Pulmonary artery endothelial cell (primary cell): Measurements from ENCODE around the gene SLC41A2. TPM values are rescaled to one million over a fixed set of nuclear protein-coding genes. Genes with fewer than 3 reads are reported as not detected.
"Not testable (repeated sequence)": the region's sequence is repeated elsewhere in the genome, so short reads cannot be mapped to it uniquely, and the experiment has no call there.

Experiments used
- DNase-seq: peaks from one replicate; pipeline ENCODE4 v3.0.0-alpha.2; 2011; ENCODE audit warnings: low read depth, low spot score
- total RNA-seq: library from RNA; depleted of rRNA; stranded (reverse); fragments of >200 nt; gene quantifications from 2 replicates; pipeline ENCODE4 v1.2.3, GENCODE V29; 2014

Gene SLC41A2
- total RNA-seq, 1 donor from 2014 or later, result 14.3 TPM

- no peak for DNase-seq
These were observed 6.2 kb upstream of the SLC41A2 start for GRCh38 chr12:104964167-104964855.

- no peak for DNase-seq
These were observed 5.7 kb upstream of the SLC41A2 start for GRCh38 chr12:104963757-104964156.

- DNase-seq, result no peak
These were observed 2.4 kb upstream of the SLC41A2 start for GRCh38 chr12:104960464-104960863.

- no peak for DNase-seq
These were observed 1.3 kb upstream of the SLC41A2 start for GRCh38 chr12:104959335-104959841.

GRCh38 chr12:104958805-104959334 is 780 bp upstream of the SLC41A2 start:
- no peak for DNase-seq

GRCh38 chr12:104957719-104958000 is 430 bp downstream of the SLC41A2 start:
- no peak for DNase-seq

- no peak for DNase-seq
These were observed 996 bp downstream of the SLC41A2 start for GRCh38 chr12:104956870-104957718.

GRCh38 chr12:104955703-104956102 is 2.4 kb downstream of the SLC41A2 start:
- no peak for DNase-seq

GRCh38 chr12:104953323-104953722 is 4.8 kb downstream of the SLC41A2 start:
- DNase-seq, result no peak

- DNase-seq, result no peak
These were observed 5.3 kb downstream of the SLC41A2 start for GRCh38 chr12:104952816-104953215.

GRCh38 chr12:104951759-104952509 is 6.2 kb downstream of the SLC41A2 start:
- DNase-seq, result no peak

- not testable (repeated sequence) for DNase-seq
These were observed 9.4 kb downstream of the SLC41A2 start for GRCh38 chr12:104948716-104949115.

GRCh38 chr12:104944252-104944651 is 13.8 kb downstream of the SLC41A2 start:
- DNase-seq, result no peak

GRCh38 chr12:104943401-104943800 is 14.7 kb downstream of the SLC41A2 start:
- not testable (repeated sequence) for DNase-seq

GRCh38 chr12:104942075-104942474 is 16.0 kb downstream of the SLC41A2 start:
- no peak for DNase-seq

GRCh38 chr12:104941454-104941853 is 16.6 kb downstream of the SLC41A2 start:
- DNase-seq, result no peak

- no peak for DNase-seq
These were observed 19.0 kb downstream of the SLC41A2 start for GRCh38 chr12:104939089-104939488.

GRCh38 chr12:104938371-104938770 is 19.7 kb downstream of the SLC41A2 start:
- DNase-seq, result no peak

- no peak for DNase-seq
These were observed 22.2 kb downstream of the SLC41A2 start for GRCh38 chr12:104935886-104936285.

GRCh38 chr12:104933778-104934177 is 24.3 kb downstream of the SLC41A2 start:
- DNase-seq, result no peak

- no peak for DNase-seq
These were observed 25.0 kb downstream of the SLC41A2 start for GRCh38 chr12:104933128-104933527.
